Measurements from ENCODE around the gene CD1B.
"Not testable (repeated sequence)": the region's sequence is repeated elsewhere in the genome, so short reads cannot be mapped to it uniquely, and the experiment has no call there.

The CD1B gene

GRCh38 chr1:158331481-158332150 is at the start of gene CD1B:
Gene CD1B (minus strand): TSS chr1:158331531. CDS start chr1:158331423, 108 bp downstream.
- DNase-seq (ENCODE audit: low read depth in 2 of 2), result no peak

GRCh38 chr1:158374860-158375259 is 43.5 kb upstream of the CD1B start:
- DNase-seq (ENCODE audit: low read depth in 2 of 2), result no peak

- DNase-seq (ENCODE audit: low read depth in 2 of 2), result not testable (repeated sequence)
These were observed 42.8 kb upstream of the CD1B start for GRCh38 chr1:158374101-158374500.

GRCh38 chr1:158371188-158371953 is 40.0 kb upstream of the CD1B start:
- DNase-seq (ENCODE audit: low read depth in 2 of 2), result peak; percentile 5 to 38

- no peak for DNase-seq (ENCODE audit: low read depth in 2 of 2)
These were observed 35.5 kb upstream of the CD1B start for GRCh38 chr1:158366783-158367182.

GRCh38 chr1:158362941-158363340 is 31.6 kb upstream of the CD1B start:
- DNase-seq (ENCODE audit: low read depth in 2 of 2), result no peak

- DNase-seq (ENCODE audit: low read depth in 2 of 2), result no peak
These were observed 31.2 kb upstream of the CD1B start for GRCh38 chr1:158362482-158362881.

- no peak for DNase-seq (ENCODE audit: low read depth in 2 of 2)
These were observed 26.1 kb upstream of the CD1B start for GRCh38 chr1:158357441-158357840.

- no peak for DNase-seq (ENCODE audit: low read depth in 2 of 2)
These were observed 25.3 kb upstream of the CD1B start for GRCh38 chr1:158356616-158357015.

GRCh38 chr1:158355773-158356285 is 24.5 kb upstream of the CD1B start:
- DNase-seq (ENCODE audit: low read depth in 2 of 2), result no peak

- no peak for DNase-seq (ENCODE audit: low read depth in 2 of 2)
These were observed 22.9 kb upstream of the CD1B start for GRCh38 chr1:158354255-158354654.

- no peak for DNase-seq (ENCODE audit: low read depth in 2 of 2)
These were observed 22.2 kb upstream of the CD1B start, which contains the start of gene CD1E for GRCh38 chr1:158353303-158354075. Gene CD1E (plus strand): TSS chr1:158353894. CDS start chr1:158353989, 95 bp downstream.

- not testable (repeated sequence) for DNase-seq (ENCODE audit: low read depth in 2 of 2)
These were observed 17.6 kb upstream of the CD1B start for GRCh38 chr1:158348946-158349345.

- DNase-seq (ENCODE audit: low read depth in 2 of 2), result not testable (repeated sequence)
These were observed 5.1 kb upstream of the CD1B start for GRCh38 chr1:158336413-158336812.

- DNase-seq (ENCODE audit: low read depth in 2 of 2), result no peak
These were observed 3.8 kb upstream of the CD1B start for GRCh38 chr1:158335213-158335532.

- no peak for DNase-seq (ENCODE audit: low read depth in 2 of 2)
These were observed 3.3 kb upstream of the CD1B start for GRCh38 chr1:158334526-158335212.

- no peak for DNase-seq (ENCODE audit: low read depth in 2 of 2)
These were observed 2.2 kb upstream of the CD1B start for GRCh38 chr1:158333405-158334155.

- no peak for DNase-seq (ENCODE audit: low read depth in 2 of 2)
These were observed 265 bp downstream of the CD1B start for GRCh38 chr1:158331106-158331425.

- DNase-seq (ENCODE audit: low read depth in 2 of 2), result no peak
These were observed 783 bp downstream of the CD1B start for GRCh38 chr1:158330391-158331105.

- DNase-seq (ENCODE audit: low read depth in 2 of 2), result no peak
These were observed 1.6 kb downstream of the CD1B start for GRCh38 chr1:158329733-158330132.
